ENCODE data around the gene SLC25A1.

SLC25A1 gene

DNA sequence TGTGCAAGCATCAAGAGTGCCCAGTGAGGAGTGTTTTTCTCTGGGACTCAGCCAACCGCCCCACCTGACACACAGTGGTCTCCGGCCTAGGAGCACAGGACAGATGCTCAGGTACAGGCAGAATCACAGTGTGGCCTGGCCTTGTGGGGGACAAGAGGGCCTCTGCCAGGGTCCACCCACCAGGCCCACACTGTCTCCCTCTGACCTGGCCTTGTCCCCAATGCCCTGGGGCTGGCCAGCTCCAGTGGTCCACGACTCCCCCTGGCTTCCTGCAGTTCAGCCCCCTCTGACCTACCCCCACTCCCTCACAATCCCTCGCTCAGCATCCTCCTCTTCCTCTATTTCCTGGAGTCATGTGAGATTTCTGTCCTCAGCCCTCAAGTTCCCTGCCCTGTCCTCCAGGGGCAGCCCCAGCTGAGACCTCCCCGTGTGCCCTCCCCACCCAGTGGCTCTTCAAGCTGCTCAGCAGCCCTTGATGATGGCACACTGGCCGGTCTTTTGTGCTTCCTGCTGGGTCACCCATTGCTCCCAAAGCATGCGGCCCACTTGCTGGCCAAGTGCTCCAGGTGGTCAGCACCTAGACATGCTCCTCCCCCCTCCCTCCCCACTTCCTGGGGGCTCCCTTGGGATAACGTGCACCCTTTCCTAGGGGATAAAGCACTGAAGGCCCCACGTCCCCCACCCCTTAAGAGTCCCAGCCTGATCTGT is 45.7 kb downstream of the SLC25A1 start:
- H3K27ac ChIP-seq (ENCODE audit: low read depth, low read length): no peak overlapping the region
- H3K27me3 ChIP-seq (ENCODE audit: insufficient read depth, low read length): no peaks in the 10 kb centered on the region
- H3K36me3 ChIP-seq (ENCODE audit: insufficient read depth, low read length): peaks cover 52% of the 10 kb centered on the region
- no peaks in the 10 kb centered on the region for H3K4me1 ChIP-seq (ENCODE audit: insufficient read depth, low read length)
- no peaks in the 10 kb centered on the region for H3K9me3 ChIP-seq (ENCODE audit: insufficient read depth, low read depth, low read length)
- WGBS: 95% methylated on average over 9 of the region's 9 CpGs
- no peak overlapping the region for H3K9ac ChIP-seq (ENCODE audit: low read depth, low read length)
- no peak overlapping the region for H3K4me3 ChIP-seq (ENCODE audit: low read length)

DNA sequence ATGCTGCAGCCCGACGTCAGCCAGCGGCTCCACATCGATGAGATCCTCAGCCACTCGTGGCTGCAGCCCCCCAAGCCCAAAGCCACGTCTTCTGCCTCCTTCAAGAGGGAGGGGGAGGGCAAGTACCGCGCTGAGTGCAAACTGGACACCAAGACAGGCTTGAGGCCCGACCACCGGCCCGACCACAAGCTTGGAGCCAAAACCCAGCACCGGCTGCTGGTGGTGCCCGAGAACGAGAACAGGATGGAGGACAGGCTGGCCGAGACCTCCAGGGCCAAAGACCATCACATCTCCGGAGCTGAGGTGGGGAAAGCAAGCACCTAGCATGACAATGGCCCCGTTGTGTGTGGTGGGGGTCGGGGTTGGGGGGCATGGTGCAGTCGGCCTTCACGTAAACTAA is 46.4 kb downstream of the SLC25A1 start:
- no peaks in the 10 kb centered on the region for H3K9me3 ChIP-seq (ENCODE audit: insufficient read depth, low read depth, low read length)
- WGBS: 93% methylated on average over 20 of the region's 20 CpGs
- no peak overlapping the region for H3K27ac ChIP-seq (ENCODE audit: low read depth, low read length)
- peaks cover 45% of the 10 kb centered on the region for H3K36me3 ChIP-seq (ENCODE audit: insufficient read depth, low read length)
- no peak overlapping the region for H3K9ac ChIP-seq (ENCODE audit: low read depth, low read length)
- no peaks in the 10 kb centered on the region for H3K27me3 ChIP-seq (ENCODE audit: insufficient read depth, low read length)
- H3K4me3 ChIP-seq (ENCODE audit: low read length): no peak overlapping the region
- no peaks in the 10 kb centered on the region for H3K4me1 ChIP-seq (ENCODE audit: insufficient read depth, low read length)

DNA sequence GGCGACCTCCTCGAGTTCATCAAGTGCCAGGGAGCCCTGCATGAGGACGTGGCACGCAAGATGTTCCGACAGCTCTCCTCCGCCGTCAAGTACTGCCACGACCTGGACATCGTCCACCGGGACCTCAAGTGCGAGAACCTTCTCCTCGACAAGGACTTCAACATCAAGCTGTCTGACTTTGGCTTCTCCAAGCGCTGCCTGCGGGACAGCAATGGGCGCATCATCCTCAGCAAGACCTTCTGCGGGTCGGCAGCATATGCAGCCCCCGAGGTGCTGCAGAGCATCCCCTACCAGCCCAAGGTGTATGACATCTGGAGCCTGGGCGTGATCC is 46.9 kb downstream of the SLC25A1 start:
- Histone ChIP-seq H3K4me3 (ENCODE audit: low read length) (no peak overlapping the region), H3K27ac (ENCODE audit: low read depth, low read length) (no peak overlapping the region), H3K36me3 (ENCODE audit: insufficient read depth, low read length) (peaks cover 42% of the 10 kb centered on the region), H3K4me1 (ENCODE audit: insufficient read depth, low read length) (no peaks in the 10 kb centered on the region), H3K9me3 (ENCODE audit: insufficient read depth, low read depth, low read length) (no peaks in the 10 kb centered on the region), H3K9ac (ENCODE audit: low read depth, low read length) (no peak overlapping the region), H3K27me3 (ENCODE audit: insufficient read depth, low read length) (no peaks in the 10 kb centered on the region)
- 95% methylated on average over 19 of the region's 19 CpGs for WGBS

DNA sequence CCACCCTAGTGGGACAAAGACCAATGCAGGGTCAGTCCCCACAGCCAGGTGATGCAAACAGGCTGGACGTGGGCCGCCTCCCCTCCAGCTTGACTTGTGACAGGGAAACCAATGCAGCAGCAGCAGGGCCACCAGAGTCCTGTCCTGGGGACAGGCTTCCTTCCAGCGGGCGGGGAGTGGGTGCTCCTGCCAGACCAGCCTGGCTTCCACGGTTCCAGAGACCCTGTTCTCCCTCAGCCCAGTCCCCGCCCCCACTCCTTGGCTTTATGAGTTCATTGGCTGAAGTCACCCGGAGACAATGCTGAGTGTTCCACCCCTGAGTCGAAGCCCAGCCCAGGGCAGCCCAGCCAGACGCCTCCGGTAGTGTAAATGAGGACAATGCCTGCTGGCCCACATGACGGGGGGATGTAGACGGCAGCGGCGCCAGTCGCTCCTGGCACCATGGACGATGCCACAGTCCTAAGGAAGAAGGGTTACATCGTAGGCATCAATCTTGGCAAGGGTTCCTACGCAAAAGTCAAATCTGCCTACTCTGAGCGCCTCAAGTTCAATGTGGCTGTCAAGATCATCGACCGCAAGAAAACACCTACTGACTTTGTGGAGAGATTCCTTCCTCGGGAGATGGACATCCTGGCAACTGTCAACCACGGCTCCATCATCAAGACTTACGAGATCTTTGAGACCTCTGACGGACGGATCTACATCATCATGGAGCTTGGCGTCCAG is 47.4 kb downstream of the SLC25A1 start, which contains the start of gene TSSK2:
TSSK2 (plus strand) TSS at position 350 of the 726 bp plus-strand sequence; CDS start at position 442, 92 bp downstream.
- 91% methylated on average over 27 of the region's 27 CpGs for WGBS
- H3K27ac ChIP-seq (ENCODE audit: low read depth, low read length): no peak within 1 kb of the TSS
- peaks cover 37% of the 10 kb centered on the region for H3K36me3 ChIP-seq (ENCODE audit: insufficient read depth, low read length)

DNA sequence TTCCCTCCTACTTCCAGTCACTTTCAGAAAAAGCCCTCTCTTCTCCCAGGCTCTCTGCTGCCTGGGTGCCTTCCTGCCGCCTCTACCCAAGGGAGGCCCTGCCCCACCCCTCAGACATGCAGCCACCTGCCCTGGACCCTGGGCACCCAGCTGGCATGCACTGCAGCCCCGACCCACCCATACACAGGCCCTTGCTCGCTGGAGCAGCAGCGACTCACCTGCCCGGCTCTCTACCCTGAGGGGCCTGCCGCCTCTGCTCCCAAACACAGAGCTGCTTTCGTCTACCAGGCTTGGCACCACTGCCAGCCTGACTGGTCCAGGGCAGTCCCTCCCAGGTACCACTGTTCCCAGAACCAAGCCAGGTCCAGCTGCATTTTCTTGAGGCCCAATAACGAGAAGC is 48.7 kb downstream of the SLC25A1 start:
- Histone ChIP-seq H3K27ac (ENCODE audit: low read depth, low read length) (no peak overlapping the region), H3K9ac (ENCODE audit: low read depth, low read length) (no peak overlapping the region), H3K27me3 (ENCODE audit: insufficient read depth, low read length) (no peaks in the 10 kb centered on the region), H3K36me3 (ENCODE audit: insufficient read depth, low read length) (peaks cover 28% of the 10 kb centered on the region), H3K4me3 (ENCODE audit: low read length) (no peak overlapping the region), H3K9me3 (ENCODE audit: insufficient read depth, low read depth, low read length) (no peaks in the 10 kb centered on the region), H3K4me1 (ENCODE audit: insufficient read depth, low read length) (no peaks in the 10 kb centered on the region)
- WGBS: 89% methylated on average over 8 of the region's 8 CpGs

More for the DNA sequence above, 47.4 kb downstream of the SLC25A1 start, which contains the start of gene TSSK2:
- no peaks in the 10 kb centered on the region for H3K4me1 ChIP-seq (ENCODE audit: insufficient read depth, low read length)
- H3K9me3 ChIP-seq (ENCODE audit: insufficient read depth, low read depth, low read length): no peaks in the 10 kb centered on the region
- H3K9ac ChIP-seq (ENCODE audit: low read depth, low read length): no peak within 1 kb of the TSS
- no peaks in the 10 kb centered on the region for H3K27me3 ChIP-seq (ENCODE audit: insufficient read depth, low read length)
- H3K4me3 ChIP-seq (ENCODE audit: low read length): no peak within 1 kb of the TSS

DNA sequence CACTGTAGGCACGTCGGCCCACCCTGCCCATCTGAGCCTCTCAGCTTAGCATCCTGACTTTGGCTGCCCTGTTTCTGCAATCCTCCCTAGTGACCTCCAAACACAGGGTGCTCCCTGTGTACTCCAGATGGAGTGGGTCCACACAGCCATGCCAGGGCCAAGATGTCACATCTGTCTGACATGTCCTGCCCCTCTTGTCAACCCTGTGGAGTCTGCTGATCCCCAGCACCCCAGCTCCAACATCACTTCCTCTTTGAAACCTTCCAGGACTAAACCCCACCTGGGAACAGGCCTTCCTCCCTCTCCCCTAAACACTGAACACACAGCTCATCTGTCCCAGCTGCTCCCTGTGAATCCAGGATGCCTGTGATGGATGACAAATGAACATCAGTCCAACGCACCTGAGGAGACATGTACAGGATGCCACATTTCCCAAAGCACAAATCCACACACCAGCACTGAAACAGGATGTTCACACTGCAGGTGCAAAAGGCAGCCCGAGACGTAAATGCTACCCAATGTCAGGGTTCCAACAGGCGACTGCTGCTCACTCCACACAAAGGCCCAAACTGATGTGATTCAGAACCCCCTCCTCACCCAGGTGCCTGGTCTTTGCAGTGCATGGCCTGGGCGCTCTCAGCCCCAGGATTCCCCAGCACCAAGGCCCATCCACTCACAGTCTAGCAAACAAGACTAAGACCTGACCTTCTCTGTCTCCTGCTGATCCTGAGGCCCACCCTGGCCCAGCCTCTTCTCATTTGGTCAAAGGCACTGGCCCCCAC is 49.4 kb downstream of the SLC25A1 start:
- Histone ChIP-seq H3K27me3 (ENCODE audit: insufficient read depth, low read length) (no peaks in the 10 kb centered on the region), H3K4me3 (ENCODE audit: low read length) (no peak overlapping the region), H3K27ac (ENCODE audit: low read depth, low read length) (no peak overlapping the region), H3K9ac (ENCODE audit: low read depth, low read length) (no peak overlapping the region), H3K4me1 (ENCODE audit: insufficient read depth, low read length) (no peaks in the 10 kb centered on the region), H3K9me3 (ENCODE audit: insufficient read depth, low read depth, low read length) (no peaks in the 10 kb centered on the region), H3K36me3 (ENCODE audit: insufficient read depth, low read length) (peaks cover 21% of the 10 kb centered on the region)
- WGBS: 87% methylated on average over 7 of the region's 7 CpGs

DNA sequence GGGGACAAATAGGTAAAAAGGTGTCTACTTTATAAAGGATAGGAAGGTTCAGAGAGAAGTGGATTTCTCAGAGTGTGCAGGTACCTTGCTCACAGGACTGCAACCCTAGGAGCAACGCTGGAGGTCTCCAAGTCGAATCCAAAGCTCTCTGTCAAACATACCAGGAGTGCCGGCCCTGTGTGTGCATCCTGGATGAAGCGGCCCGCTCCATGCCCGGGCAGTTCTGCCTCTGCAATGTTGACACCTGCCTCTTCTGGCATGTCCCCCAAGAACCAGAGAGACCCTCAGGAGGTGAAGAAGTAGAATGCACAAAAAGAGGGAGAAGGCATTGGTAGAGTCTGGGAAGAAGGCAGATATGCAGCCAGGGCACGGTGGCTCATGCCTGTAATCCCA is 50.5 kb downstream of the SLC25A1 start:
- Histone ChIP-seq H3K4me3 (ENCODE audit: low read length) (no peak overlapping the region), H3K27me3 (ENCODE audit: insufficient read depth, low read length) (no peaks in the 10 kb centered on the region), H3K27ac (ENCODE audit: low read depth, low read length) (no peak overlapping the region), H3K36me3 (ENCODE audit: insufficient read depth, low read length) (peaks cover 12% of the 10 kb centered on the region; the same call in 1 of the 2 replicates), H3K9ac (ENCODE audit: low read depth, low read length) (no peak overlapping the region), H3K4me1 (ENCODE audit: insufficient read depth, low read length) (0 out of 2 replicates have a peak, but pooled peaks cover 3% of the 10 kb centered on the region), H3K9me3 (ENCODE audit: insufficient read depth, low read depth, low read length) (no peaks in the 10 kb centered on the region)
- 88% methylated on average over 7 of the region's 7 CpGs for WGBS

DNA sequence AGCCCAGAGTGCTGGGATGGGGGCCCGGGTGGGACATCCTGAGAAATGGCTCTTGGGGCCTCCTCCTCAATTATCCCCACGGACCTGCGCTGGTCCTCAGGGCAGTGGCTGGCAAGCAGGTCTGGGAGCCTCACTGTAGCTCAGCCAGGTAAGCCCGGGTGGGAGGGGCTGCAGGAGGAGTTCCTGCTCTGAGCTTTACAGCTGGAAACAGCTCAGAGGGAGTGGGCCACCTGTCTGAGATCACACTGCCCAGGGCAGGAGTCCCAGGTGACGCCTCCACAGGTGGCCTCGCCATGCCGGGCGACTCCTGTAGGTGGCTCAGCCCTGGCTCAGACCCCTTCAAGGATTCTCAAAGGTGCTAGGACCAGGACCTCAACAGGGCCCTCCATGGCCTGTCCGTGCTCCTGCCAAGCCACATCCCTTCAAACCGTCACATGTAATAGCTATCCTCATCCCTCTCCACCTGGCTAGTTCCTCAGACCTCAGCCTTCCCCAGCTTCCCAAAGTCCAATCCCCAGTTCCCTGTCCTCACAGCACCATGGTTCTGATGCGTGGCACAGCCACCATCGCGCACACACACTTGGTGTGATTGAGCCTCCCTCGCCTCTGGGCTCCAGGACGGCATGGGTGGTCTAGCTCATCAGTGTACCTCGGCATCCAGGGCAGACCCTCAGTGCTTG is 51.1 kb downstream of the SLC25A1 start:
- Histone ChIP-seq H3K4me1 (ENCODE audit: insufficient read depth, low read length) (0 out of 2 replicates have a peak, but pooled peaks cover 3% of the 10 kb centered on the region), H3K9me3 (ENCODE audit: insufficient read depth, low read depth, low read length) (no peaks in the 10 kb centered on the region), H3K27ac (ENCODE audit: low read depth, low read length) (no peak overlapping the region), H3K9ac (ENCODE audit: low read depth, low read length) (no peak overlapping the region), H3K36me3 (ENCODE audit: insufficient read depth, low read length) (peaks cover 7% of the 10 kb centered on the region; the same call in 1 of the 2 replicates), H3K4me3 (ENCODE audit: low read length) (no peak overlapping the region), H3K27me3 (ENCODE audit: insufficient read depth, low read length) (no peaks in the 10 kb centered on the region)
- WGBS: 92% methylated on average over 16 of the region's 16 CpGs

DNA sequence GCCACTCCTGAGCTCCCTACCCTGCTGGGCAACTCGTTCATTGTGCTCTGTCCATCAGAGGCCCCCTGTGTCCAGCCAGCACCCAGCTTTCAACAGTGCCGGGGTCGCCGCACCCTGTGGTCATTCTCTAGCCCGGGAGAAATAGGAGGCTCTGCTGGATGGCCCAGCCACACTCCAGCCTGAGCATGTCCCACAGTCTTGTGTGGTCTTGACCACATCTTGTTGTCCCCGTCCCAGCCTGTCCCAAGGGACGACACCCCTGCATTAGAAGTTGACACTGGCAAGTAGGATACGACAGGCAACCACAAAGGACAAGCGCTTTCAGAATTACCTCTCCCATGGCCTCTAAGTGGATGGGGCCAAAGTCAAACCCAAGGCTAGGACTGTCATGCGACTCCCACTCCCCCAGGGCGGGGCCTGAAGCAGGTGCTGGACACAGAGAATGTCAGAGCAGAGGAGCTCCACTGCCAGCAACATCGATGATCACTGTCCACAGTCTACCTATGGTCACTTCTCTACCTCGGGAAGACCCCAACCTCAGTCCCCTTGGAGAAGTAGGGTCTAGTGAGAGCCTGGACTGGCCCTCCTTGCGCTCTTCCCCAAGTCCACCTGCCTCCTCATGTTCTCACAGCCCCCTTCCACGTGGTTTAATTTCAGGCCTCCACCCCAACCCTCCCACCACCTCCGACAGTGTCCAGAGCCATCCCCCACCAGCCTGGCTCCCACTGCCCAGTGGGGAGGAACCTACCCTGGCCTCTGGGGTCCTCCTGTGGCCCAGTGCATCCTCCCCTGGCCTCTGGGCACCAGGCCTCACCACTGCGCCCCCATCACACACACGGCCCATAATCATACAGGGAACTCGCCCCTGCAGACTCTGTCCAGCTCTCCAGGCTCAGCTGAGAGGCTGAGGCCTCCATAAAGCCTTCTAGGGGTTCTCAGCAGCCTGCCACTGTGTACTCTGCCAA is 51.9 kb downstream of the SLC25A1 start:
- H3K9ac ChIP-seq (ENCODE audit: low read depth, low read length): no peak overlapping the region
- 90% methylated on average over 19 of the region's 19 CpGs for WGBS
- 0 out of 2 replicates have a peak, but pooled peaks cover 3% of the 10 kb centered on the region for H3K4me1 ChIP-seq (ENCODE audit: insufficient read depth, low read length)
- no peak overlapping the region for H3K27ac ChIP-seq (ENCODE audit: low read depth, low read length)
- H3K27me3 ChIP-seq (ENCODE audit: insufficient read depth, low read length): no peaks in the 10 kb centered on the region
- H3K36me3 ChIP-seq (ENCODE audit: insufficient read depth, low read length): peaks cover 4% of the 10 kb centered on the region; the same call in 1 of the 2 replicates
- no peaks in the 10 kb centered on the region for H3K9me3 ChIP-seq (ENCODE audit: insufficient read depth, low read depth, low read length)
- H3K4me3 ChIP-seq (ENCODE audit: low read length): no peak overlapping the region

All from HUES64 (cell line).